Measurements from ENCODE around the gene SEZ6L2.
"Not testable (repeated sequence)": the region's sequence is repeated elsewhere in the genome, so short reads cannot be mapped to it uniquely, and the experiment has no call there.

The SEZ6L2 gene

GRCh38 chr16:29909851-29910250, 10.5 kb upstream of the SEZ6L2 start:
- DNase-seq, result not testable (repeated sequence)

GRCh38 chr16:29909391-29909790, 10.0 kb upstream of the SEZ6L2 start:
- DNase-seq, result no peak

GRCh38 chr16:29908719-29909220, 9.4 kb upstream of the SEZ6L2 start:
- DNase-seq, result no peak

DNA sequence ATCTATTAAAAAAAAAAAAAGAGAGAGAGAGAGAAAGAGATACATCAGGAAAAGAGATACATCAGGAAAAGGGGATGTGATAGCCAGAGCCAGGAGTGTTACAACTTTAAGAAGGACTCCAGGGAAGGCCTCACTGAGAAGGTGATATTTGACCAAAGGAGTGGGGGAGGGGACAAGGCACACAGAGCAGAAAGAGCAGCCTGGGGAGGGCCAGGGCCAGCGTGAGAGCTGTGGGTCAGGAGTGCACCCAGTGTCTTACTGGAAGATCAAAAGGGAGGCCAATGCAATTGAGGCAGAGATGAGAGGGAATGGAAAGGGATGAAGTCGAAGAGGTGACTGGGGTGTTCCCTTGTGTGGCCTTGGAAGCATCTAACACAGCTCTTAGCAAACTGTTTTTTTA, 8.6 kb upstream of the SEZ6L2 start:
- no peak for DNase-seq

GRCh38 chr16:29906520-29907244, 7.3 kb upstream of the SEZ6L2 start:
- DNase-seq, result no peak

- no peak for DNase-seq
These were observed 6.3 kb upstream of the SEZ6L2 start for GRCh38 chr16:29905668-29906067.

GRCh38 chr16:29904947-29905346, 5.6 kb upstream of the SEZ6L2 start:
- DNase-seq, result no peak

GRCh38 chr16:29903590-29903989, 4.2 kb upstream of the SEZ6L2 start:
- DNase-seq, result no peak

- no peak for DNase-seq
These were observed 2.2 kb upstream of the SEZ6L2 start for GRCh38 chr16:29901607-29901945.

GRCh38 chr16:29900888-29901606, 1.7 kb upstream of the SEZ6L2 start:
- no peak for DNase-seq

- peak; percentile 51 for DNase-seq
These were observed 945 bp upstream of the SEZ6L2 start, which contains the start of gene ASPHD1 for GRCh38 chr16:29900102-29900887. ASPHD1 (plus strand) TSS chr16:29900488; CDS start chr16:29900972, 484 bp downstream.

DNA sequence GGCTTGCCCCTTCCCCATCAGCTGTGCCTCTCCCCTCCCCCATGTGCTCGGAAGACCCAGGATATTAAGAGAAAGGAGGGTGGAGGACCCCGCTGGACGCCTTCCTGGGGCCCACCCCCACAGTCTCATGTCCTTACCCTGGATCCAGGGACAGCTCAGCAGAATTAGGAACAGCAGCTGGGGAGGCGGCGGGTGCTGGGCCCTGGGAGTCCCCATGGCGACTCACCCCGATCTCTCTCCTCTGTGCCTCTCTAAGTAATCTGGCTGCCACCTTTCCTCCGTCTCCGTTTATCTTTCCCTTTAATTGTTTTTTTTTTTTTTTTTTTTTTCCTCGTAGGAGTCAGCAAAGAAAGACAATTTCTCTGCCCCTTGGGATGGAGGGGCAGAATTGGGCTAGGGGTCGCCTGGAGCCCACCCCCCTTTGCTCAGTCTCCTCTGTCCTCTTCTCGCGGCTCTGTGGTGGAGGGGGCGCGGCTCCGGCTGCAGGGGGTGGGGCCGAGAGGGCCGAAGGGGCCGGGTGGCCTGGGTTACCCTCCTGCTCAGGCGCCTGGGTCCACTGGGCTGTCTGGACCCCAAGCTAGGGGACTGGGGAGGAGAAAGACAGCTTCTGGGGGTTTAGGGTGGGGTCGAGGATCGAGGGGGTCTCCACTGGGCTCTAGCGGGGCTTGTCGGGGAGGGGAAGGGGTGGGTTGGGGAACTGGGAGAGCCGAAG, 390 bp downstream of the SEZ6L2 start:
- DNase-seq, result no peak

DNA sequence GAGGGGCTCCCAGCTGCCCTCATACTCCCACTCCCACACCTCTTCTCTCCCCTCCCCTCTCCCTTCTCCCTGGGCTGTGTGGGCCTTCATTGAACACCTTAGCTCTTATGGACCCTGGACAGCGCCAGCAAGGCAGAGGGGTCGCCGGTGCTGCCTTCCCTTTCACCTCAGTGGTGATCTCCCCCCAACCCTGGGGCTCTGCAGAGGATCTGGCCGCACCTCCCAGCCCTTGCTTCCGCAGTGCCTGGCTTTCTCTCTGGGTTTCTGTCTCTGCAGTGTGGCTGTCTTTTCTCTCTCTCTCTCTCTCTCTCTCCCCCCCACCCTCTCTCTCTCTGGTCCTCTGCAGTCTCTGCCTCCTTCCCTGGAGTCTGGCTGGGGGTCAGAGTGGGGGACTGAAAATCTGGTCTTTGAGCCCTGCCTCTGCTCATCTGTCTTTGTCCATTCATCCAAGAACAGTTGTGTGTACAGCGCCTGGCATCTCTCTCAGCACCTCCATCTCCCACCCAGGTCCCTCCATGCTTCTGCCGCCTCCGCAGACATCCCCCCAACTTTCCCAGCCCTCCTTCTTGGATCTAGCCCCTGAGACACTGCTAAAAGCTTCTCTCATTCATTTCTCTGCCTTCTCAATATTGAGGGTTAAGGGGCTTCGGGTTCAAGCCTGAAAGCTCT, 1.1 kb downstream of the SEZ6L2 start:
- DNase-seq, result no peak

DNA sequence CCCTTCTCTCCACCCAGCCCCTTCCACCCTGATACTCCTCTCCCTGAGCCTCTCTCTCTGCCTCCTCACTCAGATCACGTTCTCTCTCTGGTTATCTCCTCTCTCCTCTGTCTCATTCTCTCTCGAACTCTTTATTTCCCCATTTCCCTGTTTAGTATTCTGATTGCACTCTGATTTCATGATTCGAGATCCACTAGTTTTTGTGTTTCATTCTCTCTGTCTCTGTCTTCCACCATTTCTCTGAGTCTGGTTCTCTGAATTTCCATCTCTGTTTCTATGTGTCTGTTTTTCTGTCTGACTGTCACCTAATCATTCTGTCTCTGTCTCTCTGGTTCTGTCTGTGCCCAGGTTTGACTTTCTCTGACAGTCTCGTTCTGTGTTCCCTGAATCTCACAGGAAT, 2.0 kb downstream of the SEZ6L2 start:
- DNase-seq, result no peak

DNA sequence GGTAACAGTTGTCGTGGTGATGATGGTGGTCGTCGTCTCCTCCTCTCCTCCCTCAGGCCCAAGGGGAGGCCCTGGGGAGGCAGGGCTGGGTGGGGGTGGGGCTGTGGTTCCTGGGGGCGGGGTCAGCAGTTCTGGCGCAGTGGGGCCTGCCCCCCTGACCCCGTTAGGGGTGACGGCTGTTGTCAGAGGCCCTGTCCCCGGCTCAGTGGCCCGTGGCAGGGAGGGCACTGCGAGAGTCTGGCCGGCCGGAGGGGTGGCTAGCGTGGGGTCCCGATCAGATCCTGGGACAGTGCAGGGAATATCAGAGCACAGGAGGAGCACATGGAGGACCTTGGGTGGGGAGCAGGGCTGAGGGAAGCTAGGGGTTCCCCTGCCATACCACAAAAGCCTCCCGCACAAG, 2.5 kb downstream of the SEZ6L2 start:
- DNase-seq, result no peak

GRCh38 chr16:29894352-29894751, 5.0 kb downstream of the SEZ6L2 start:
- no peak for DNase-seq

- DNase-seq, result no peak
These were observed 5.8 kb downstream of the SEZ6L2 start for GRCh38 chr16:29893553-29893952.

DNA sequence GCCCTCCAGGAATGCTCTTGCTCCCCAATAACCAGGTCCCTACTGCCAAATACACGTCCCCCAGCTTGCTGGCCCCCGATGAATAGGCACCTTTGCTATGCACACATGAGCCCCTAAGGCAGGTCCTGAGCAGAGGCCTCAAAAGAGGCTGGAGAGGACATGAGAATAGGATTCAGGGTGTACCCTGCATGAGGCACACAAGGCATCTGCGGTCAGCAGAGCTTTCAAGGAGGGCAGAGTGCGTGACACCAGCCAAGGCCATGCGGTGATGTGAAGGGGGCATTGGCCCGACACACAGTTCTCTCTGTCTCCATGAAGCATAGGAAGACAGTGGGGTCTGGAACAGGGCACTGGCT, 6.9 kb downstream of the SEZ6L2 start:
- DNase-seq, result no peak

GRCh38 chr16:29891525-29892457, 7.6 kb downstream of the SEZ6L2 start:
- no peak for DNase-seq

DNA sequence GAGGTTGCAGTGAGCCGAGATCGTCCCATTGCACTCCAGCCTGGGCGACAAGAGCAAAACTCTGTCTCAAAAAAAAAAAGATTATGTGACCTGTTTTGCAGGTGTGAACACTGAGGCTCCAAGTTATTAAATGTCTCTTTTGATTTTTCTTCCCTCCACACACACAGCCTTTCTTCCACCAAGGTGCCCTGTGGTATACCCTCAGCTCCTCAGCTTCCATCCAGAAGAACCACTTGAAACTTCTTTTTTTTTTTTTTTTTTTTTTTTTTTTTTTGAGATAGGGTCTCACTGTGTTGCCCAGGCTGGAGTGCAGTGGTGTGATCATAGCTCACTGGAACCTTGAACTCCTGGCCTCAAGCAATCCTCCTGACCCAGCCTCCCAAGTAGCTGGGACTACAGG, 10.0 kb downstream of the SEZ6L2 start:
- not testable (repeated sequence) for DNase-seq

GRCh38 chr16:29883987-29884386, 15.4 kb downstream of the SEZ6L2 start:
- no peak for DNase-seq

Data from activated gamma-delta T cell (primary cell).